PC-9 (cell line): Measurements from ENCODE around the gene CFAP119. TPM values are rescaled to one million over a fixed set of nuclear protein-coding genes. Genes with fewer than 3 reads are reported as not detected.

ENCODE experiments used
- BruUV-seq: library from RNA; stranded (reverse); fragments of 400-500 nt; replicated peaks from 2 replicates; lab custom pipeline; 2021; lab: Mats Ljungman, UMichigan
- CTCF ChIA-PET: fragments of 300-600 bp; sonication (Branson Sonifier 250); formaldehyde crosslinking; loops from one replicate; lab custom pipeline; 2022; ENCODE audit warnings: antibody characterized with exemption; lab: Charles Lee
- POLR2A ChIA-PET: fragments of 300-600 bp; sonication (Branson Sonifier 250); formaldehyde crosslinking; loops from one replicate; lab custom pipeline; 2022; ENCODE audit warnings: antibody characterized with exemption; ENCODE audit not compliant: unreplicated experiment; lab: Charles Lee
- DNase-seq, 2 experiments: peaks; one replicate each; pipeline versions ENCODE4 v3.0.0 to v3.0.0-alpha.2; 2015 to 2022; ENCODE audit warnings: mixed read lengths in 1 of 2
- H2AFZ ChIP-seq: fragments of 200-600 bp; sonication (generic); 2 replicates; pipeline ENCODE4 v1.8.1; 2017; ENCODE audit warnings: antibody characterized with exemption
- H3F3A ChIP-seq: fragments of 200-600 bp; sonication (generic); 2 replicates; pipeline ENCODE4 v1.8.1; 2017; ENCODE audit warnings: antibody characterized with exemption, mild to moderate bottlenecking, low read depth; ENCODE audit not compliant: insufficient read depth
- H3K27ac ChIP-seq: fragments of 200-600 bp; sonication (generic); 2 replicates; pipeline ENCODE4 v1.6.1; 2016; ENCODE audit warnings: mixed run types
- H3K27me3 ChIP-seq: fragments of 200-600 bp; sonication (generic); 2 replicates; pipeline ENCODE4 v1.6.1; 2016; ENCODE audit warnings: low read depth, mixed run types; ENCODE audit not compliant: insufficient read depth
- H3K36me3 ChIP-seq: fragments of 200-600 bp; sonication (generic); 2 replicates; pipeline ENCODE4 v1.6.1; 2016; ENCODE audit warnings: low read depth, mixed run types
- H3K4me1 ChIP-seq: fragments of 200-600 bp; sonication (generic); replicated peaks from 2 replicates; pipeline ENCODE4 v1.6.1; 2016; ENCODE audit warnings: mixed run types; ENCODE audit not compliant: insufficient read depth
- H3K4me2 ChIP-seq: fragments of 200-600 bp; sonication (generic); 2 replicates; pipeline ENCODE4 v1.6.1; 2017; ENCODE audit warnings: mixed run types
- H3K4me3 ChIP-seq: fragments of 200-600 bp; sonication (generic); 2 replicates; pipeline ENCODE4 v1.6.1; 2016; ENCODE audit warnings: mixed run types
- H3K79me2 ChIP-seq: fragments of 200-600 bp; sonication (generic); 2 replicates; pipeline ENCODE4 v1.6.1; 2017; ENCODE audit warnings: low read depth, mixed run types
- H3K9me2 ChIP-seq: fragments of 200-600 bp; sonication (generic); 2 replicates; pipeline ENCODE4 v1.8.1; 2017; ENCODE audit warnings: mild to moderate bottlenecking; ENCODE audit not compliant: insufficient read depth
- H3K9me3 ChIP-seq: fragments of 200-600 bp; sonication (generic); 2 replicates; pipeline ENCODE4 v1.8.1; 2016; ENCODE audit warnings: low read depth; ENCODE audit not compliant: insufficient read depth
- H4K20me1 ChIP-seq: fragments of 200-600 bp; sonication (generic); 2 replicates; pipeline ENCODE4 v1.8.1; 2017; ENCODE audit not compliant: insufficient read depth
- CTCF ChIP-seq: fragments of 200-600 bp; sonication (generic); conservative IDR thresholded peaks from 2 replicates; pipeline ENCODE4 v1.6.1; 2017; ENCODE audit warnings: mixed run types, antibody characterized with exemption, mild to moderate bottlenecking, moderate library complexity
- EZH2 ChIP-seq: fragments of 200-600 bp; sonication (generic); IDR thresholded peaks from 2 replicates; pipeline ENCODE4 v1.8.0; 2017; ENCODE audit warnings: antibody characterized with exemption, low read depth
- intact Hi-C: fragments of 100-400 bp; cut with micrococcal nuclease; formaldehyde crosslinking; loops from one replicate; pipeline ENCODE4 v1.10.0; 2022; ENCODE audit not compliant: unreplicated experiment
- total RNA-seq: library from RNA; stranded (reverse); gene quantifications from 2 replicates; pipeline ENCODE4 v1.2.3, GENCODE V29; 2021

CFAP119 gene
- total RNA-seq, 1 experiment from 2014 or later, result 19.9 TPM

DNA sequence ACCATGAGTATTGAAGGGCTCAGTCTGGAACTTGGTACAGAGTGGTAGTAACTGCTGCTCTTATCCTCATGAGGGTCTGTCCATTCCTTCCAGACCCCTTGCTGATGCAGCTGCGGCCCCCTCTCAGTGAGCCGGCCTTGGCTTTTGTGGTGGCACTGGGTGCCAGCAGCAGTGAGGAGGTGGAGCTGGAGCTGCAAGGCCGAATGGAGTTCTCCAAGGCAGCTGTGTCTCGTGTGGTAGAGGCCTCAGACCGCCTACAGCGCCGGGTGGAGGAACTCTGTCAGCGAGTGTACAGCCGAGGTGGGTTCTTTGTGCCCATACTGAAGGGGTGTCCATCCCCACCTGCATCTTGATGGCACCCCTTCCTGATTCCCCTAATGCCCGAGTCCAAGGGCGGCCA is 2.2 kb upstream of the CFAP119 start:
- TF ChIP-seq EZH2, result no peak
- TF ChIP-seq CTCF, result no peak
- no peak overlapping the region for H3K27ac ChIP-seq
- ChIA-PET POLR2A (no interaction called here), CTCF (interaction anchor here (0.6 kb wide), 1 partner anchor 1116 kb away, joined by 3 read pairs; no protein-coding TSS in a partner anchor)
- peaks cover 28% of the 10 kb centered on the region; the same call in 1 of the 2 replicates for H3F3A ChIP-seq
- no peak overlapping the region for H3K4me3 ChIP-seq
- no peaks in the 10 kb centered on the region for H3K9me2 ChIP-seq
- H3K9me3 ChIP-seq, result no peaks in the 10 kb centered on the region
- no peaks in the 10 kb centered on the region for H3K27me3 ChIP-seq
- no peak overlapping the region for H2AFZ ChIP-seq
- DNase-seq, result no peak
- H3K4me1 ChIP-seq, result peaks cover 24% of the 10 kb centered on the region
- peaks cover 11% of the 10 kb centered on the region for H4K20me1 ChIP-seq
- H3K36me3 ChIP-seq, result peaks cover 46% of the 10 kb centered on the region
- intact Hi-C loops, result loop anchor here (10.0 kb wide), 1 partner anchor 209 kb away; the partner anchor contains the start of gene ZNF764
- peaks cover 34% of the 10 kb centered on the region for H3K79me2 ChIP-seq
- BruUV-seq, result no TSS peak
- peak overlapping the region; percentile 99; the same call in 1 of the 2 replicates for H3K4me2 ChIP-seq

- no peak for DNase-seq
- Histone ChIP-seq H3K9me2 (no peaks in the 10 kb centered on the region), H3K4me3 (peak overlapping the region; percentile 83), H3K9me3 (no peaks in the 10 kb centered on the region), H3F3A (peaks cover 28% of the 10 kb centered on the region; the same call in 1 of the 2 replicates), H3K79me2 (peaks cover 34% of the 10 kb centered on the region), H3K27me3 (no peaks in the 10 kb centered on the region), H3K36me3 (peaks cover 45% of the 10 kb centered on the region), H4K20me1 (peaks cover 11% of the 10 kb centered on the region), H3K4me2 (peak overlapping the region; percentile 99), H2AFZ (peak overlapping the region; percentile 72; the same call in 1 of the 2 replicates), H3K27ac (peak overlapping the region; percentile 2; the same call in 1 of the 2 replicates), H3K4me1 (peaks cover 24% of the 10 kb centered on the region)
- intact Hi-C loops, result loop anchor here (1.0 to 10.0 kb wide), 5 partner anchors 15 to 208 kb away; partner anchors contain the start of genes FBRS, PHKG2, SRCAP and ZNF764
- ChIA-PET POLR2A (interaction anchor here (0.6 kb wide), 1 partner anchor 104 kb away, joined by 4 read pairs; no protein-coding TSS in a partner anchor), CTCF (no interaction called here)
- TF ChIP-seq CTCF (no peak), EZH2 (no peak)
- BruUV-seq, result no TSS peak
These were observed 1.3 kb upstream of the CFAP119 start for GRCh38 chr16:30762991-30763725.

- peaks cover 30% of the 10 kb centered on the region; the same call in 1 of the 2 replicates for H3F3A ChIP-seq
- ChIA-PET CTCF (no interaction called here), POLR2A (no interaction called here)
- H3K27ac ChIP-seq, result no peak overlapping the region
- peak overlapping the region; percentile 80 for H3K4me2 ChIP-seq
- H3K9me2 ChIP-seq, result no peaks in the 10 kb centered on the region
- intact Hi-C loops, result loop anchor here (10.0 kb wide), 1 partner anchor 207 kb away; the partner anchor contains the start of gene ZNF764
- H3K27me3 ChIP-seq, result no peaks in the 10 kb centered on the region
- peak overlapping the region; percentile 89 for H2AFZ ChIP-seq
- peaks cover 34% of the 10 kb centered on the region for H3K79me2 ChIP-seq
- TSS peak; percentile 65 for BruUV-seq
- H3K36me3 ChIP-seq, result peaks cover 33% of the 10 kb centered on the region
- H4K20me1 ChIP-seq, result peaks cover 11% of the 10 kb centered on the region
- H3K4me1 ChIP-seq, result peaks cover 24% of the 10 kb centered on the region
- no peaks in the 10 kb centered on the region for H3K9me3 ChIP-seq
- H3K4me3 ChIP-seq, result peak overlapping the region; percentile 83
- TF ChIP-seq EZH2, result no peak
- no peak for TF ChIP-seq CTCF
- peak in 1 of 2 experiments; percentile 51 for DNase-seq
These were observed 385 bp downstream of the CFAP119 start for GRCh38 chr16:30761427-30761927.
